Trophoblast cell (in vitro differentiated cells and primary cell): ENCODE measurements around the gene CALN1.

Experiments used
- DNase-seq, 2 donors: peaks; one replicate each; pipeline ENCODE4 v3.0.0-alpha.2; 2016
- H2AFZ ChIP-seq: 2 replicates; pipeline ENCODE4 v1.6.1; 2013; ENCODE audit warnings: low read length, moderate library complexity, mild to moderate bottlenecking; ENCODE audit not compliant: insufficient read depth, poor library complexity
- H2AK5ac ChIP-seq: 2 replicates; pipeline ENCODE4 v1.6.1; 2013; ENCODE audit warnings: mild to moderate bottlenecking, low read length
- H2BK120ac ChIP-seq: 2 replicates; pipeline ENCODE4 v1.6.1; 2013; ENCODE audit warnings: low read length, mild to moderate bottlenecking, moderate library complexity; ENCODE audit not compliant: insufficient read depth, poor library complexity
- H2BK12ac ChIP-seq: 2 replicates; pipeline ENCODE4 v1.6.1; 2013; ENCODE audit warnings: mild to moderate bottlenecking, low read length, moderate library complexity
- H2BK5ac ChIP-seq: 2 replicates; pipeline ENCODE4 v1.6.1; 2013; ENCODE audit warnings: low read length, low read depth, moderate library complexity, mild to moderate bottlenecking; ENCODE audit not compliant: poor library complexity
- H3K14ac ChIP-seq: 2 replicates; pipeline ENCODE4 v1.6.1; 2013; ENCODE audit warnings: mild to moderate bottlenecking, low read length
- H3K18ac ChIP-seq: 2 replicates; pipeline ENCODE4 v1.6.1; 2013; ENCODE audit warnings: mild to moderate bottlenecking, low read length
- H3K23ac ChIP-seq: 2 replicates; pipeline ENCODE4 v1.6.1; 2013; ENCODE audit warnings: low read length
- H3K27ac ChIP-seq: 2 replicates; pipeline ENCODE4 v1.5.1; 2013; ENCODE audit warnings: low read depth, mild to moderate bottlenecking, inconsistent platforms, low read length, moderate library complexity
- H3K27me3 ChIP-seq: 2 replicates; pipeline ENCODE4 v1.6.1; 2013; ENCODE audit warnings: inconsistent platforms, mild to moderate bottlenecking, low read length, moderate library complexity; ENCODE audit not compliant: insufficient read depth
- H3K36me3 ChIP-seq, 2 experiments: 1 replicate in 1 of 2; 2 replicates in 1 of 2; pipeline ENCODE4 v1.6.1; 2013; ENCODE audit warnings: low read length in 2 of 2, mild to moderate bottlenecking in 2 of 2, moderate library complexity in 1 of 2; ENCODE audit not compliant: insufficient read depth in 2 of 2, control insufficient read depth in 1 of 2
- H3K4ac ChIP-seq: 2 replicates; pipeline ENCODE4 v1.6.1; 2013; ENCODE audit warnings: low read depth, mild to moderate bottlenecking, low read length, moderate library complexity
- H3K4me1 ChIP-seq, 2 experiments: 1 replicate in 1 of 2; 2 replicates in 1 of 2; pipeline ENCODE4 v1.6.1; 2013; ENCODE audit warnings: low read length in 2 of 2, mild to moderate bottlenecking in 2 of 2, moderate library complexity in 1 of 2; ENCODE audit not compliant: insufficient read depth in 2 of 2, control insufficient read depth in 1 of 2
- H3K4me2 ChIP-seq: 2 replicates; pipeline ENCODE4 v1.6.1; 2013; ENCODE audit warnings: inconsistent platforms, mild to moderate bottlenecking, low read length, moderate library complexity
- H3K4me3 ChIP-seq: 2 replicates; pipeline ENCODE4 v1.5.1; 2013; ENCODE audit warnings: mild to moderate bottlenecking, low read depth, low read length, inconsistent platforms
- H3K79me1 ChIP-seq: one replicate; pipeline ENCODE4 v1.6.1; 2013; ENCODE audit warnings: low read length
- H3K79me2 ChIP-seq: 2 replicates; pipeline ENCODE4 v1.6.1; 2013; ENCODE audit warnings: low read length, mild to moderate bottlenecking; ENCODE audit not compliant: control insufficient read depth, insufficient read depth, poor library complexity
- H3K9ac ChIP-seq: 2 replicates; pipeline ENCODE4 v1.6.1; 2013; ENCODE audit warnings: mild to moderate bottlenecking, low read length
- H3K9me3 ChIP-seq: 2 replicates; pipeline ENCODE4 v1.6.1; 2013; ENCODE audit warnings: low read depth, mild to moderate bottlenecking, control low read depth, inconsistent platforms, low read length; ENCODE audit not compliant: insufficient read depth
- H4K12ac ChIP-seq: 2 replicates; pipeline ENCODE4 v1.6.1; 2013; ENCODE audit warnings: low read depth, mild to moderate bottlenecking, low read length, moderate library complexity
- H4K8ac ChIP-seq: 2 replicates; pipeline ENCODE4 v1.6.1; 2013; ENCODE audit warnings: low read depth, mild to moderate bottlenecking, low read length, moderate library complexity
- H4K91ac ChIP-seq: one replicate; pipeline ENCODE4 v1.6.1; 2013; ENCODE audit warnings: low read depth, mild to moderate bottlenecking, low read length, moderate library complexity
- WGBS: extraction: QIAGEN DNeasy Blood & Tissue Kit; methylation state at CpG from one replicate; pipeline ENCODE4 v1.1.7; 2013; ENCODE audit warnings: missing lambda C conversion rate; ENCODE audit not compliant: insufficient read length, insufficient coverage; ENCODE audit errors: extremely low coverage; 5-methylcytosine and 5-hydroxymethylcytosine counted together

CALN1 gene

DNA sequence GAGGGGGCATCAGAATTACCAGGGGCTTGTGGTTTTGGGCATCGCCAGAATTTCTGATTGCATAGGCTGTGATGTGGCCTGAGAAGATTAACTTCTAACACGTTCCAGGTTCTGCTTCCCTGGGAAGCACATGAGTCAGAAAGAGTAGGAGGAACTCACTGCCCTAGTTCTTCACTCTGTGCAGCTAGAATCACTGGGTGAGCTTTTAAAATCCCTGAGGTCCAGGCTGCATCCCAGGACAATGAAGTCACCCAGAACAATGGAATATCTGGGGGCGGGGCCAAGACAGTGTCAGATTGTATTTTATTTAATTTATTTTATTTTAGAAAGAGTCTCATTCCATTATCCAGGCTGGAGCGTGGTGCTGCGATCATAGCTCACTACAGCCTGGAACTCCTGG is 636.5 kb downstream of the CALN1 start:
- Histone ChIP-seq H3K79me2 (no peaks in the 10 kb centered on the region), H3K27ac (no peak overlapping the region), H2AFZ (no peak overlapping the region), H2BK120ac (no peak overlapping the region), H2BK5ac (no peak overlapping the region), H3K9me3 (no peaks in the 10 kb centered on the region), H3K4ac (no peak overlapping the region), H3K23ac (no peak overlapping the region), H2AK5ac (no peak overlapping the region), H2BK12ac (no peak overlapping the region), H4K91ac (no peak overlapping the region), H3K4me1 (no peaks in the 10 kb centered on the region), H3K14ac (no peak overlapping the region), H3K36me3 (no peaks in the 10 kb centered on the region), H4K12ac (no peak overlapping the region), H3K9ac (no peak overlapping the region), H4K8ac (no peak overlapping the region), H3K18ac (no peak overlapping the region), H3K79me1 (no peaks in the 10 kb centered on the region), H3K27me3 (no peaks in the 10 kb centered on the region), H3K4me2 (no peak overlapping the region), H3K4me3 (no peak overlapping the region)
- no peak for DNase-seq
- no CpG with 5 or more reads among the region's 5 CpGs for WGBS

DNA sequence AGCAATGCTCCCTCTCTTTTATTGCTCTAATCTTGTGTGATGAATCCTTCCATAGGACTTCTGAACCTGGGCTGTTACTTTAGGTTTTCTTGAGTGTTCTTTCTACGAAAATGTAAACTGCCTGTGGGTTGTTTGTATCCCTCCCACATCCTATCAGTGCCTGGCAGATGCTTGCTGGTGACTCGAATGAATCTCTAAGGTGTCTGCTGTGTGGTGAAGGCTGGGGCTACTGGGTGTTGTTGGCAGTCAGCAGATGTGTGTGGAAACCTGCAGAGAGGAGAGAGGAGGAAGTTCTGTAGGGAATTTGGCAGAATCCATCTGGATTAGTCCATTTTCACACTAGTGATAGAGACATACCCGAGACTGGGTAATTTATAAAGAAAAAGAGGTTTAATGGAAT is 639.4 kb downstream of the CALN1 start:
- Histone ChIP-seq H3K27me3 (no peaks in the 10 kb centered on the region), H4K8ac (no peak overlapping the region), H3K79me2 (no peaks in the 10 kb centered on the region), H2BK120ac (no peak overlapping the region), H3K9ac (no peak overlapping the region), H3K4me2 (no peak overlapping the region), H3K14ac (no peak overlapping the region), H3K79me1 (no peaks in the 10 kb centered on the region), H3K18ac (no peak overlapping the region), H3K4me3 (no peak overlapping the region), H2AFZ (no peak overlapping the region), H3K36me3 (no peaks in the 10 kb centered on the region), H3K9me3 (no peaks in the 10 kb centered on the region), H4K91ac (no peak overlapping the region), H2BK12ac (no peak overlapping the region), H3K23ac (no peak overlapping the region), H4K12ac (no peak overlapping the region), H2AK5ac (no peak overlapping the region), H3K4ac (no peak overlapping the region), H2BK5ac (no peak overlapping the region), H3K4me1 (no peaks in the 10 kb centered on the region), H3K27ac (no peak overlapping the region)
- no CpG with 5 or more reads among the region's 3 CpGs for whole genome bisulfite sequencing
- no peak for DNase-seq

DNA sequence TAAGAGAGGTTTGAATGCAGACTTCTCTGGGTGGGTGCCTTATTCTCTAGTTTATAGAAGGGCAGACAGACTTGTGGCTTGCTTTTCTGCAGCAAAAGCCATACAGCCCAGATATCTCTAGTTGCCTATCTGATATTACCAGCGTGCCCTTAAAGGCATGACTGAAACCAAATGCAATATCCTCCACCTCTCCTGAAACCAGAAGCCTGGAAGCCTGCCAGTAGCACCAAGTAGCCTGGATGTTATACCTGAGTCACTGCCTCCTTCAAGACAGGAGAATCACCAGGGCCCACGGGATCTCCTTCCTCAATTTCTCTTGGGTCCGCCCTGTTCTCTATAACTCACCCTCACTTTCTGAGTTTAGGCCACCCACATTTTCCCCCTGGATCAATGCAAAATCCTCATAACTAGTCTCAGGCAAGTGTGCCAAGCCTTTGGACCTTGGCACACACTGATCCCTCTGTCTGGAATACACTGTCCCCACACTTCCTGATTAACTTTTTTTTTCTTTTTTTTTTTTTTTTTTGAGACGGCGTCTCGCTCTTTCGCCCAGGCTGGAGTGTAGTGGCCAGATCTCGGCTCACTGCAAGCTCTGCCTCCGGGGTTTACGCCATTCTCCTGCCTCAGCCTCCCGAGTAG is 641.8 kb downstream of the CALN1 start:
- no peak overlapping the region for H3K27ac ChIP-seq
- no peak for DNase-seq
- H3K79me1 ChIP-seq: no peaks in the 10 kb centered on the region
- H3K4me2 ChIP-seq: no peak overlapping the region
- H4K91ac ChIP-seq: no peak overlapping the region
- no peak overlapping the region for H4K8ac ChIP-seq
- no peak overlapping the region for H2AFZ ChIP-seq
- no peaks in the 10 kb centered on the region for H3K27me3 ChIP-seq
- no peaks in the 10 kb centered on the region for H3K36me3 ChIP-seq
- no peaks in the 10 kb centered on the region for H3K4me1 ChIP-seq
- H3K14ac ChIP-seq: no peak overlapping the region
- no peak overlapping the region for H4K12ac ChIP-seq
- H2AK5ac ChIP-seq: no peak overlapping the region
- H3K9ac ChIP-seq: no peak overlapping the region
- no peak overlapping the region for H2BK120ac ChIP-seq
- H2BK12ac ChIP-seq: no peak overlapping the region
- H3K9me3 ChIP-seq: no peaks in the 10 kb centered on the region
- H3K4me3 ChIP-seq: no peak overlapping the region
- H3K18ac ChIP-seq: no peak overlapping the region
- no peaks in the 10 kb centered on the region for H3K79me2 ChIP-seq
- no peak overlapping the region for H3K23ac ChIP-seq
- H3K4ac ChIP-seq: no peak overlapping the region
- no CpG with 5 or more reads among the region's 11 CpGs for WGBS
- H2BK5ac ChIP-seq: no peak overlapping the region

DNA sequence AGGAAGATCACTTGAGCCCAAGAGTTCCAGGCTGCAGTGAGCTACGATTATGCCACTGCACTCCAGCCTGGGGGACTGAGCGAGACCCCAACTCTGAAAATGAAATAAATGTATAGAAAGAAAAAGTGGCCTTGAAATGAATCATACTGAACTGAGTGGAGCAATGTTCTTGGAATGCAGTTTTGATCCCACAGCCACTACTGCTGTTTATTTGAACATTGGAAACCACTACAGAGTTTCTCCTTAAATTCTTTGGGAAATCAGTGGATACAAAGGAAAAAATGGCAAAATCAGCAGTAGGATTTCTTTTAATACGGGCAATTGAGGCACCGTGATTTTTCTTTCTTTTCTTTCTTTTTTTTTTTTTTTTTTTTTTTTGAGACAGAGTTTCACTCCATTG is 642.8 kb downstream of the CALN1 start:
- Histone ChIP-seq H3K36me3 (no peaks in the 10 kb centered on the region), H2AK5ac (no peak overlapping the region), H4K12ac (no peak overlapping the region), H3K79me1 (no peaks in the 10 kb centered on the region), H3K4me2 (no peak overlapping the region), H3K23ac (no peak overlapping the region), H3K27ac (no peak overlapping the region), H3K27me3 (no peaks in the 10 kb centered on the region), H2BK5ac (no peak overlapping the region), H4K8ac (no peak overlapping the region), H4K91ac (no peak overlapping the region), H3K4me1 (no peaks in the 10 kb centered on the region), H3K4me3 (no peak overlapping the region), H3K9me3 (no peaks in the 10 kb centered on the region), H3K14ac (no peak overlapping the region), H2BK12ac (no peak overlapping the region), H3K79me2 (no peaks in the 10 kb centered on the region), H2AFZ (no peak overlapping the region), H3K4ac (no peak overlapping the region), H3K9ac (no peak overlapping the region), H2BK120ac (no peak overlapping the region), H3K18ac (no peak overlapping the region)
- DNase-seq: no peak
- whole genome bisulfite sequencing: no CpG with 5 or more reads among the region's 4 CpGs
